ENCODE data around the gene TMEM39B.

DNA sequence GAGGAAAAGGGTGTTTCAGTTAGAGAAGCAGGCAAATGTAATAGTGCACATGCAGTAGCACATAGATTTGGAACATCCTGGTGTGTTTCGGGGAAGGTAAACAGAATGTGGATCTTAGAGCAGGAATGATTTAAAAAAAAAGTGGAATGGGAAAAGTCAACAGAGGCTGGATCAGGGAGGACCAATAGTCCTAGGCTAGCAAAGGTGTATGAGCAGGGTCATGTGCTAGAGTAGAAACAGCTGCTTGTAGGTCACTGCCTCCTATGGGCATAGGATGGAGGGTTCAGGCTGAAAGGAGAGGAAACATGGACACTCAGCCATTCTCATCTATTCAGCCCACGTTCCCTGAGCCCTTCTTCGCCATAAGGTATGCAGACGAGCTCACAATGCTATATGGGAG is 31.4 kb downstream of the TMEM39B start:
- TF ChIP-seq POLR2A (IDR thresholded peaks at IDR 0.05; ENCODE audit: low read length) (no peak), GATA1 (IDR thresholded peaks at IDR 0.05; ENCODE audit: low read depth, low read length) (no peak)

Data from erythroblast (primary cell).